ENCODE data around the gene TERC.
"Not testable (repeated sequence)": the region's sequence is repeated elsewhere in the genome, so short reads cannot be mapped to it uniquely, and the experiment has no call there.

Gene TERC

DNA sequence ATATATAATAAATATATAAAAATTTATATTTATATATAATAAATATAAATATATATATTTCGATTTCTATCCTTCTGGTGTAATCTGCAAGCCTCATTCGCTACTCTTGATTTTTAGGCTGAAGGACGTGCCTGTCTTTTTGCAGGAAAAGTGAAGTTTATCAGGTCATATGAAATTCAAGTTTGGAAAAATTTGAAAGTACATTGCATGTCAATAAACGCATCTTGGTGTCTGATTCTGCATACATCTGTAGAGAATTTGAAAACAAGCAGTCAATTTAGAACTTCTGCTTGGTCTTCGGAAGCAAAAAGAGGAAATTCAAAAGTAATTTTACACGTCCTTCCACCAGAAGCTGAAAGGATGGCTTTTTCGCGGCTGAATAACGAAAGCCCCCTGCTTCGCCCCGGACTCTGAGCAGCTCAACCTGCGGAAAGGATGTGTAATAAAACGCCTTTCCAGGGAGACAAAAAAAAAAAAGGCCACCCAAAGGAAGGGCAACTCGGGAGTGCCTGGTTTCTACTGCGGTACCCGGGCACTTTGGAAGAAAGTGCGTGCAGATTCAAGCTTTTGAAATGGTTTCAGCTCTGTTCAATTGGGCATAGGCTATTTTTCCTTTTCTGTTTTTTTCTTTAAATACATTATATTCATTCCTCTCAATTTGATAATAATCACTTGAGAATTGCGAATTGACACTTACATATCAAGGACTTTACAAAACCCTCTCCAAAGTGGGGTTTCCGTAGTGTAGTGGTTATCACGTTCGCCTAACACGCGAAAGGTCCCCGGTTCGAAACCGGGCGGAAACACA, 6.8 kb upstream of the TERC start:
- peak; percentile 95 for DNase-seq (ENCODE audit: low spot score)

DNA sequence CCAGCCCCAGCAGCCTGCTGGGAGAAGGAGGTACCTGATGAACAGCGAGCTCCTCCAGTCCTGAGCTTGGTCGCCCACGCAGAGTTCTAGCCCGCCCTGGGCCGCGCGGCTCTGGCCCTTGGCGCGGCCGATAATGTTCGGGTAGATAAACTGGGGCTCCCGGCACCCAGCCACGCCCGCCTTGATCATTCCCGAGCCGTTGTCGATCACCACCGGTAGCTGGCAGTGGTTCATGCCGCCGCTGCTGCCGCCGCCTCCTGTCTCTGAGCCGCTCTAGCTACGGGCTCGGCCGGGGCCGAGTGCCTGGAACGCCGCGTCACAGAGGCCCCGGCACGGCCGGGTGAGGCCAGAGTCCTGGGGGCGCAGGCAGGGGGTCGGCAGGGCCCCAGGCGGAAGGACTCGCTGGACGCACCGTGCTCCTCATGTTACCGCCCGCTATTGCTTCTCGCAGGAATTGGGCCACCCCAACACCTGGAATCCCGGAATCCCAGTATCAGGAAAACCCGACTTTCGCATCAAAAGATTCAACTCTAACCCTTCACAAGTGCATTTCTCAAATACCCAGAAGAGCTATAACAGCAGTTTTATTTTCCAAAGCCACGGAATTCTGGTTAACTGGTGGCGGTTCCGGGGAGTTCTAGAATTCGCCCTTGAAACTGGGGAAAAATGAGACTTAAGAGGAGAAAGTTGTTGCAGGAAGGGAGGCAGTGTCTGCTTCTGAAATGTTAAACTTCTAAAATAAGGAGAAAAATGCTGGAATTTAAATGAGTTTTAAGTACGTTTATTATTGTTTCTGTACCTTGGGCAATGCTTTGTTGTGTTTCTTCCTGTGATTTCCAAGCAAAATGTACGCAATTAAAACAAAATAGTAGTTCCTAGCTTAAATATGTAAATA, 4.7 kb upstream of the TERC start, which contains the start of gene ACTRT3:
ACTRT3 (minus strand) TSS at position 275 of the 895 bp plus-strand sequence; CDS start at position 234, 41 bp downstream.
- DNase-seq (ENCODE audit: low spot score), result peak; percentile 89

DNA sequence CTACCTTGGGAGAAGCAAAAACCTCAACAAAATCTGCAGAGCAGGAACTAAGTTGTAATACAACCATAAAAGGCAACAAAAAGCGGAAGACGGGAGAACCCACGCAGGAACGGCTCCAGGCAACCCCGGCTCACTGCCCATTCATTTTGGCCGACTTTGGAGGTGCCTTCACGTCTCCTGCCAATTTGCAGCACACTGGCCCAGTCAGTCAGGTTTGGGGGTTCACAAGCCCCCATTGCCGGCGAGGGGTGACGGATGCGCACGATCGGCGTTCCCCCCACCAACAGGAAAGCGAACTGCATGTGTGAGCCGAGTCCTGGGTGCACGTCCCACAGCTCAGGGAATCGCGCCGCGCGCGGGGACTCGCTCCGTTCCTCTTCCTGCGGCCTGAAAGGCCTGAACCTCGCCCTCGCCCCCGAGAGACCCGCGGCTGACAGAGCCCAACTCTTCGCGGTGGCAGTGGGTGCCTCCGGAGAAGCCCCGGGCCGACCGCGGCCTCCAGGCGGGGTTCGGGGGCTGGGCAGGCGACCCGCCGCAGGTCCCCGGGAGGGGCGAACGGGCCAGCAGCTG, 463 bp downstream of the TERC start:
- DNase-seq (ENCODE audit: low spot score), result peak; percentile 50

DNA sequence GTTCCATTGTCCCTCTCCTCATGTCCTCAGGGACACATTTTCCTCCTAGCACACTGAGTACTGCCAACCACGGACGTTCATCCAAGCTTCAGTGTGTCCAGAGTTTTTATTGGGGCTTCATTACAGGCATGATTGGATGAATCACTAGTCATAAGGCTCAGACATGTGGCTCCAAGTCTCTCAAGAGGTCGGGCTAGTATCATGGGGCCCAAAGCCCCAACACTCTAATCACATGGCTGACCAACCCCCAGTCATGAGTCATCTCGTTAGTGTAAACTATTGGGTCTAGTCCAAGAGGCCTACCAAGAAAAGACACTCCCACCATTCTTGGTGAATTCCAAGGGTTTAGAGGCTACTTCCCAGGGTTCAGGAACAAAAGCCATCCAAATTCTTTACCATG, 4.4 kb downstream of the TERC start:
- no peak for DNase-seq (ENCODE audit: low spot score)

DNA sequence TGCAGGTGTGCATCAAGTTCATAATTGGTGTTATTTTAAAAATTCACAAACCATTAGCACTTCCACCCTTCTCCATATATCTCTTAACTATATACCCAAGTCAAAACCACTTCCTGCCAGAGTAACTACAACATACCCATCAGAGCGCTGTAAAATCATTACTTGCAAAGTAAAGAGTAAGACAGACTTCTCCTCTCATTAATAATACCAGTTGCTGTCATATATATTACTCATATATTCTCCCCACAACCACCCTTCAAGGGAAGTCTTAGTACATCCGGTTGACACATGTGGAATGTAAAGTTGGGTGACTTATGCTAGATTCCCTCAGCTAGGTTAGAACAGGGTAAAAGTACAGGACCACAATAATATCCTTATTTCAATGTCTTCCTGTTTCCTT, 5.6 kb downstream of the TERC start:
- no peak for DNase-seq (ENCODE audit: low spot score)

DNA sequence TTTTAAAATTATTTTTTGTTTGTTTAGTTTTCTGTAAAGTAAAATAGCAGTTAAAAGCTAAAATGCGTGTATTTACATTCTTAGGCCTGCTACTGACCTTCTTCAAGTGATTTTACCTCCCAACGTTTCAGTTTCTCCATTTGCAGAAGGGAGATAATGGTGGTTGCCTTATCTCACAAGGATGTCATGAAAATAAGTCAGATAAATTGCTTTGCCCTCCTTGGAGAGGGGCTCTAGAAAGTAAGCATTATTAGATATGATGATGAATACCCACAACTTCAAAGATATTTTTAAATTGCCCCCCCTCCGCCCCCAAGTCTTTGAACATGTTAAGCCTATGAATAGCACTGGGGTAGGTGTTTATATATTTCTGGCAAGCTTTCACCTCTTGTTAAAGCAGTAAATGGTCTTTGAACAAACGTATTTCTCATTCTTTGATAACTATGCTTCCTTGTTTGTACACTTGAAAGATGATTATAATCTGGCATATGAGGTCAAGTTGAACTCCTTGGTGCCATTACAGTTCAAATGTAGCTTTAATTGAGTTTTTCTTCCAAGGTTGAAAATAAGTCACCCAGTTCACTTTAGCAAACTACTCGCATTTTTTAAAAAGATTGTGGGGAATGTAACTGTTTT, 6.4 kb downstream of the TERC start:
- no peak for DNase-seq (ENCODE audit: low spot score)

DNA sequence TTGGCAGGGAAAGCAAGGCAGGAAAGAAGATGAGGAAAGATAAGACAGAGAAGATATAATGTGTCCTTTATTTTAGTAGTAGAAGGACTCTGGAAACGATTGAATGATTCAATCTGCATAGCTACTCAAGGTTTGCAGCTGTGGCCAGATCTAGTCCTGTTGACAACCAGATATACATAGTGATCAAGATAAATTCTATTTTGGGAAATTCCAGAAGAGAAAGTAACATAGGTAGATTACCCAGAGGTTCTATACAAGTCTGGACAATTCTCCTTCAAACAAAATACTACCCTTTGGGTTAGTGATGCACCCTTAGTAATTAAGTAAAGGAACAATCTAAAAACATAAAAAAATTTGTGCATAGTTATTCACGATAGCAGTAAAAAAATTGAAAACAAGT, 9.4 kb downstream of the TERC start:
- DNase-seq (ENCODE audit: low spot score), result no peak

DNA sequence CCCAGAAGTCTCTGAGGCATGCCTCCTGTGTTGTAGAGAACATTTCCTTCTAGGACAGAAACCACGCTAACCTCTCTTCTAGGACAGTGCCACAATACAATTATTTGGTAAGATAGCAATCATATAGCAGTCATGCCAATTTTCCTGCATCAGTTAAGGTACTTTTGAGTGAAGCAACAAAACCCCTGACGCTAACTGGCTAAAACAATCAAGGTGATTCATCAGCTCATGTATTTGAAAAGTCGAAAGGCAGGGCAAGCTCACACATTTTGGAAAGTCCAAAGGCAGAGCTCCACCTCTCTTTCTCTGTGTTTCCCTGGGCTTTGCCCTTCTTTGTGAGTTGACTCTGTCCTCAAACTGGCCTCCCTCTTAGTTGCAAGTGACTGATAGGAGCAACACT, 10.1 kb downstream of the TERC start:
- DNase-seq (ENCODE audit: low spot score), result no peak

DNA sequence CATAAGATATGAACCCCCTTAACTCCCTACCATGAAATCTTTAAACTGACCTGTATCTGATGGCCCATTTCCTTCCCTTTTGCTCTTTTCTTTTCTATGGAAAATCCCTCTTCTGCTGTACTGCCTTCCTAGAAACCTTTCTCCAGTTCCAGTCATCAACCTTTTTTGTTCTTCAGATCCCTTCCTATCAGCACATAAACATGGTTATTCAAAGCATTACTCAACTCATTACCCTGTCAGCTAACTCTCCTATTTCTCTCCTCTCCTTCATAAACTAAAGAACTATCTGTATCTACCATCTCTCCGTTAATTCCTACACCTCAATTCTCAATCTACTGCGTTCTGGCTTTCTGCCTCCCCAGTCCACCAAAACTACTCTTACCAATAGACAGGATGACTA, 13.0 kb downstream of the TERC start:
- DNase-seq (ENCODE audit: low spot score), result no peak

DNA sequence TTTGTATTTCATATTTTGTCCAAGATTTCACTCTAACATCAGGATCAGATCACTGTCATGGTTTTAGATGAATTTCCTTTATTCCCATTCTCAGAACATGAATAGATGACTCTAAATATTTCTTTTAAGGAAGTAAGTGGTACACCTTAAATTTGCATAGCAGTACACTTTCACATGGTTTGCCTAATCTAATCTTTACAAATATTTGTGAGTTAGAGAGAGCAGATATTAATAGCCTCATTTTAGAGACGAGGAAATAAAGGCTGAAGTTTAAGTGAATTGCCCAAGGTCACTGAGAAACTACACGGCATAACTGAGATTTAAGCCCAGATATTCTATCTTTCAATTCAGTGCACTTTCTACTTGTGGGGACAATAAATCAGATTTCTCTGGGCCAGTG, 14.2 kb downstream of the TERC start:
- DNase-seq (ENCODE audit: low spot score), result no peak

DNA sequence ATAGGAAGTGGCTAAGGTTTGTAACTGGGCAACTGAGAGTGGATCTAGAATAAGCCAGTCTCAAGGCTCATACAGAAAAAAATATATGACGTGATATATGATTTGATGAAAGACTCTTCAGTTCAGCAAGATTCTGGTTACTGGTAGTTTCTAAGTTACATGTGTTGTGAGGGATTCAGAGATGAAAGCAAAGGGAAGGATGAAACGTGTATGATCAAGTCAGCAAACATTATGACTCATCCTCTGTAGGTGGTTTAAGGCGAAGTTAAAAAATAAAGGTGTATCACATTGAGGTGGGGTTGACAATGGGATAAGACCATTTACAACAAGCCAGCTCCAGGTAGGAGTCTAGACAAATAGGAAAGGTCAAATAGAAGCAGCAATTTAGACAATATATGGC, 16.2 kb downstream of the TERC start:
- no peak for DNase-seq (ENCODE audit: low spot score)

DNA sequence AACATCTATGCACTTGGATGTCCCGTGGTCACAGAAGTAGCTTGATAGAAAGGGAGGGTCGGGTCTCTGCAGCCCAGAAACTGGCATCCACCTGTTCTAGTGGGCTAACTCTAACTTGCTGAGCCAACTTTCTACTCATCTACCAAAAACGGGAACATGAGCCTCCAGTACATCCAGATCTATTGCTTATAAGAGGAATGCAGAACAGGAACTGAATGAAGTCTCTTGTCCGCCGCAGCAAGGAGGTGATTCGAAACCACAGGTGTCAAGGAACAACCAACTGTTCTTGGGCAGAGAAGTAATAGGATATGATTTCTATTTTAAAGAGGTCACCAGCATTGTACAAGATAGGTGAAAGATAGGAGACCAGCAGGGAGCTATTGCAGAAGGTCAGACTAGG, 17.9 kb downstream of the TERC start:
- no peak for DNase-seq (ENCODE audit: low spot score)

DNA sequence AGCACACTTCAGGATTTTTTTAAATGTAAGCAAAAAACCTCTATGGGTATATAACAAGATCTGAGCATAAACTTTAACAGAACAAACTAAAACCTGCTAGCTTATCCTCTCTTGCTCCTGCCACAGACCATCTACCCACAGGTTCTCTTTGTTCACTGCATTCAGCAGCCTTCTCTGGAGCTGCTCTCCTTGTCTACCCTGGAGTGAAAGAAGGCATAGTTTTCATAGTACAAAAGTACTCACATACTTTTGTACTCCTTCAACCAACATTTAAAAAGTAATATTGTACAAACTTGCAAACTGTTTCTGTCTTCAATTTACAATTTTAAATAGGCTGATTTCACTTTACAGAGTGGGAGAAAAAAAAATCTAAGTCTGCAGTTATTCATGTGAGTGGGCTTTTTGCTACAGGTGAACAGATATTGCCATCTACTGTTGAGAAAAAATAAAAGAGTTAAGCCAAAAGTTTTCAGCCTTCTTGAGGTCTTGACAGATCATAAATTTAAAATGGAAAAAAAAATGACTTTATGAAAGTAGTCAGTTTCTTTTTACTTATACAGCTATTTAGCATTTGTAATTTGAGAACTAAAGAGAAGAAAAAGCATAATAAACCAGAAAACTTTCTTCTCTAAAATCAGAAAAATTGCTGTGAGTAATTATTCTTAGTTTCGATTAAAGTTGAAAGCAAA, 20.4 kb downstream of the TERC start:
- DNase-seq (ENCODE audit: low spot score), result no peak

DNA sequence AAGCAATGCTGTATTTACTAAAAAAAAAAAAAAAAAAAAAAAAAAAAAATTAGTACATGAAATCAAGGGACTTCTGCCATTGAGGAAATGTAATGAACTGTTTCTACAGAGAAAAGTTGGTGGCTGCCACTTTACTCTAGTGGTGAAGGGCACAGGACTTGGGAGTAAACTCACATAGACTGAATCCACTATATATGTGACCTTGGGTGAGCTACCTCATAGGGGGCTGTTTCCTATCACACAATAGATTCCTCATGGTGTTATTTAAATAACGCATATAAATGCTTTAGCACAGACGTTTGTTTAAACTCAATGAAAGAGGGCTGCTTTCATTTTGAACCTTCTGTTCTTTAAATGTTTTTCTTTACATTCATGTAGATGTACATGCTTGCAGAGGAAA, 25.8 kb downstream of the TERC start:
- DNase-seq (ENCODE audit: low spot score), result no peak

DNA sequence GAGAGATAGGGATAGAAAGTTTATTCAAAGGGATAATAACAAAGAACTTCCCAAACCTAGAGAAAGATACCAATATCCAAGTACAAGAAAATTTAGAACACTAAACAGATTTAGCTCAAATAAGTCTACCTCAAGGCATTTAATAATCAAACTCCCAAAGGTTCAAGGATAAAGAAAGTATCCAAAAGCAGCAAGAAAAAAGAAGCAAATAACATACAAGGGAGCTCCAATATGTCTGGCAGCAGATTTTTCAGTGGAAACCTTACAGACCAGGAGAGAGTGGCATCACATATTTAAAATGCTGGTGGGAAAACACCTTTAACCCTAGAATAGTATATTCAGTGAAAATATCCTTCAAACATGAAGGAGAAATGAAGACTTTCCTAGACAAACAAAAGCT, 33.0 kb downstream of the TERC start:
- DNase-seq (ENCODE audit: low spot score), result not testable (repeated sequence)

DNA sequence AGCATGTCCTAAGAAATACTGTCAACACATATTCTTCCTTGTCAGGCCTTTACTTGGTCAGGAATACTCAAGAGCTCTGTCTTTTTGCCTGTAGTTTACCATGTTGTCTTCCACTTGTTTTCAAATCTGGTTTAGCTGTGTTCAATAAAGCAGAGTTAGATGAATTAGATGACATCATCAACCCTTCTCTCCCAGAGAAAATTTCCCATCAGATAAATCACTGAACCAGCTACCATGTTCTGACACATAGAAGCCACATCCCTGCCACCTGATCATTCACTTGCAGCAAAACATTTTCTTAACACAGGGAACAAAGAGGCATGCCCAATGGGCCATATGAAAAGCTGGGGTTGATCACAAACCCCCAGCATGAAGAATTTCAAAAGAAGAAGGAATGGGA, 42.1 kb downstream of the TERC start:
- no peak for DNase-seq (ENCODE audit: low spot score)

DNA sequence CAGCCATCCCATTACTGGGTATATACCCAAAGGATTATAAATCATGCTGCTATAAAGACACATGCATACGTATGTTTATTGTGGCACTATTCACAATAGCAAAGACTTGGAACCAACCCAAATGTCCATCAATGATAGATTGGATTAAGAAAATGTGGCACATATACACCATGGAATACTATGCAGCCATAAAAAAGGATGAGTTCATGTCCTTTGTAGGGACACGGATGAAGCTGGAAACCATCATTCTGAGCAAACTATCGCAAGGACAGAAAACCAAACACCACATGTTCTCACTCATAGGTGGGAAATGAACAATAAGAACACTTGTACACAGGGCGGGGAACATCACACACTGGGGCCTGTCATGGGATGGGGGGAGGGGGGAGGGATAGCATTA, 46.4 kb downstream of the TERC start:
- DNase-seq (ENCODE audit: low spot score), result not testable (repeated sequence)
